Tibial nerve (tissue), 4 donors: ENCODE data around the gene CMIP. TPM values are rescaled to one million over a fixed set of nuclear protein-coding genes. Genes with fewer than 3 reads are reported as not detected.
A peak's percentile ranks its signal among the peaks of the same experiment; 100 is the strongest.

Experiments used
- DNase-seq, 2 donors: peaks; one replicate each; pipeline ENCODE4 v3.0.0-alpha.2; 2019; ENCODE audit warnings: low spot score in 2 of 2
- H3K27ac ChIP-seq, 4 donors: fragments of 200-600 bp; sonication (generic) in 3 of 4; one replicate each; pipeline ENCODE4 v1.5.1; 2017 to 2019; ENCODE audit warnings: mild to moderate bottlenecking in 1 of 4
- H3K27me3 ChIP-seq, 2 donors: fragments of 200-600 bp; sonication (generic) in 1 of 2; one replicate each; pipeline versions ENCODE4 v1.5.1 to v1.6.0; 2017 to 2019
- H3K36me3 ChIP-seq, 3 donors: fragments of 200-600 bp; sonication (generic); one replicate each; pipeline ENCODE4 v1.5.1; 2018 to 2019
- H3K4me1 ChIP-seq, 4 donors: fragments of 200-600 bp; sonication (generic) in 3 of 4; one replicate each; pipeline ENCODE4 v1.5.1; 2017 to 2019
- H3K4me3 ChIP-seq, 4 donors: fragments of 200-600 bp; sonication (generic) in 3 of 4; one replicate each; pipeline ENCODE4 v1.5.1; 2017 to 2019; ENCODE audit warnings: mild to moderate bottlenecking in 1 of 4, moderate library complexity in 1 of 4
- H3K9me3 ChIP-seq, 4 donors: fragments of 200-600 bp; sonication (generic) in 3 of 4; one replicate each; pipeline ENCODE4 v1.5.1; 2017 to 2019
- EP300 ChIP-seq, 2 donors: sonication (generic); formaldehyde crosslinking; IDR thresholded peaks; one replicate each; pipeline ENCODE4 v1.6.1; 2017; ENCODE audit warnings: antibody characterized with exemption in 2 of 2, mild to moderate bottlenecking in 1 of 2
- POLR2A ChIP-seq, 2 donors: fragments of 450-650 bp; IDR thresholded peaks; one replicate each; pipeline ENCODE4 v1.6.1; 2017; ENCODE audit warnings: antibody characterized with exemption in 2 of 2, mild to moderate bottlenecking in 2 of 2, moderate library complexity in 2 of 2
- WGBS, 2 donors: methylation state at CpG; one replicate each; pipeline ENCODE4 v1.1.5; 2018; 5-methylcytosine and 5-hydroxymethylcytosine counted together
- total RNA-seq, 4 donors: library from RNA; depleted of rRNA; stranded (reverse); fragments of >200 nt; gene quantifications; one replicate each; pipeline ENCODE4 v1.1.0, GENCODE V29; 2016
- TF ChIP-seq, protein P1 (sequence below), 5 experiments: fragments of 200-600 bp in 3 of 5; fragments of 450-650 bp in 2 of 5; sonication (generic) in 3 of 5; IDR thresholded peaks; one replicate each; pipeline ENCODE4 v1.5.1; 2016 to 2019; ENCODE audit warnings: antibody characterized with exemption in 5 of 5, mild to moderate bottlenecking in 3 of 5, moderate library complexity in 2 of 5

The CMIP gene
- total RNA-seq, 4 donors from 2014 or later = 28.2 to 48.8 (median 31.8) TPM

DNA sequence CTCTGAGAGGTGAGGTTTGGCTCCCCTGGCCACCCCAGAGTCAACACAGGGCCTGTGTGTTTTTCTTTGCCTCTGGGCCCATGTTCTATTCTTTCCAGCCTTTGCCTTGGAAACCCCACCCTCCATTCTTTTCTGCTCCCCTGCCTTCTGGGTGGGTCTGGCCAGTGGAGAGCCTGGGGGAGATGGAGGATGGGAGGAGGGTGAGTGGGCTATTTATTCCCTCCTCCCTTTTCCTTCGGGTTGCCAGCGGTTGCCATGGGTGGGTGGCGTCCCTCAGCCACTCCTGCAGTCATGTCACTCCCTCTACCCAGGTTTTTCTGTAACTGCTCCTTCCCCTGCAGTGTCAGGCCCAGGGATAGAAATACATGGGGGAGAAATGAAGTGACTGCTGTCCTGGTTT, 15.5 kb downstream of the CMIP start:
- Histone ChIP-seq H3K4me1 (peaks cover 0 to 58% (median 25%) of the 10 kb centered on the region in 4 donors), H3K36me3 (peaks cover 0 to 9% (median 0%) of the 10 kb centered on the region in 3 donors), H3K4me3 (no peak overlapping the region), H3K27me3 (no peaks in the 10 kb centered on the region), H3K9me3 (no peaks in the 10 kb centered on the region), H3K27ac (no peak overlapping the region)
- no peak for TF ChIP-seq POLR2A (IDR thresholded peaks at IDR 0.05)
- TF ChIP-seq EP300 (IDR thresholded peaks at IDR 0.05) = no peak
- TF ChIP-seq, protein P1, sequence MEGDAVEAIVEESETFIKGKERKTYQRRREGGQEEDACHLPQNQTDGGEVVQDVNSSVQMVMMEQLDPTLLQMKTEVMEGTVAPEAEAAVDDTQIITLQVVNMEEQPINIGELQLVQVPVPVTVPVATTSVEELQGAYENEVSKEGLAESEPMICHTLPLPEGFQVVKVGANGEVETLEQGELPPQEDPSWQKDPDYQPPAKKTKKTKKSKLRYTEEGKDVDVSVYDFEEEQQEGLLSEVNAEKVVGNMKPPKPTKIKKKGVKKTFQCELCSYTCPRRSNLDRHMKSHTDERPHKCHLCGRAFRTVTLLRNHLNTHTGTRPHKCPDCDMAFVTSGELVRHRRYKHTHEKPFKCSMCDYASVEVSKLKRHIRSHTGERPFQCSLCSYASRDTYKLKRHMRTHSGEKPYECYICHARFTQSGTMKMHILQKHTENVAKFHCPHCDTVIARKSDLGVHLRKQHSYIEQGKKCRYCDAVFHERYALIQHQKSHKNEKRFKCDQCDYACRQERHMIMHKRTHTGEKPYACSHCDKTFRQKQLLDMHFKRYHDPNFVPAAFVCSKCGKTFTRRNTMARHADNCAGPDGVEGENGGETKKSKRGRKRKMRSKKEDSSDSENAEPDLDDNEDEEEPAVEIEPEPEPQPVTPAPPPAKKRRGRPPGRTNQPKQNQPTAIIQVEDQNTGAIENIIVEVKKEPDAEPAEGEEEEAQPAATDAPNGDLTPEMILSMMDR (IDR thresholded peaks at IDR 0.05) = no peak
- 42 to 57% methylated on average over 3 of the region's 3 CpGs for WGBS, 2 donors
- DNase-seq = no peak

DNA sequence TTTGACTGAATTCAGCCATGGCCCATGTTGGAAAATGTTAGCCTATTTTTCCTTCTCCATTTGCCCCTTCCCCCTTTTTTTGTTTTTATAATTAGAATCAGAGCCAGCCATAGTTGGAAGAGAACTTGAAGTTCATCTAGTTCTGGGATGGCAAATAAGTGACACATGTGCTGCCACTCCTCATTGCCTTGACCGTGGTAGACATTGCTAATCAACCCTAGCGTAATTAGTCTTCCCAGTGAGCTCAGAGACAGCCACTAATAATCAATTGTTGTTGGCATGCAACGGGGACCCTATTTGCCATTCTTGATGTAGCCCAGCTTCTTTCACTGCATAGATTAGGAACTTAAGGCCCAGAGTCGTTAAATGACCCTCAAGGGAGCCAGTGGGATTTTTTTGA, 16.6 kb downstream of the CMIP start:
- Histone ChIP-seq H3K4me1 (peaks cover 0 to 62% (median 30%) of the 10 kb centered on the region in 4 donors), H3K4me3 (no peak overlapping the region), H3K36me3 (peaks cover 0 to 9% (median 0%) of the 10 kb centered on the region in 3 donors), H3K27me3 (no peaks in the 10 kb centered on the region), H3K9me3 (no peaks in the 10 kb centered on the region), H3K27ac (no peak overlapping the region)
- TF ChIP-seq POLR2A (IDR thresholded peaks at IDR 0.05) (no peak), EP300 (IDR thresholded peaks at IDR 0.05) (no peak)
- TF ChIP-seq, protein P1 (IDR thresholded peaks at IDR 0.05) = no peak
- no peak for DNase-seq
- WGBS, 2 donors = 91 to 94% methylated on average over 4 of the region's 4 CpGs

DNA sequence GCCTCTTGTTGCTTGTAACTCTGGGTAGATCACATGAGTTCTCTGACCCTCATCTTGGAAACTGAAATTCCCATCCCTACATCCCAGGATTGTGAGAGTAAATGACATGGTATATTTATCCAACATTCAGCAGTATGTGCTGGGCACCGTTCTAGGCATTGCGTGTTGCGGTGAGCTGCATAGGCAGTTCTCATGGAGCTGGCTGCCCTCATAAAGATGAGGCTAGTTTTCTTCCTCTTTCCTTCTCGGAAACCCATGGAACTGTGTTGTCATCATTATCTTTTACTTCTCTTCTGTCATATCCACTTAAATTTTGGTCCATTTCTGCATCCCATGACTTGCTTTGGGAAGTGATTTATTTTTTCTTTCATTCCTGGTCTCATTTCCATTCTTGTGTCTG, 17.2 kb downstream of the CMIP start:
- WGBS, 2 donors = 73 to 81% methylated on average over 4 of the region's 4 CpGs
- no peak for DNase-seq
- no peak for TF ChIP-seq POLR2A (IDR thresholded peaks at IDR 0.05)
- TF ChIP-seq EP300 (IDR thresholded peaks at IDR 0.05) = peak; percentile 20 to 36
- TF ChIP-seq, protein P1 (IDR thresholded peaks at IDR 0.05) = no peak
- Histone ChIP-seq H3K36me3 (peaks cover 0 to 6% (median 0%) of the 10 kb centered on the region in 3 donors), H3K4me3 (no peak overlapping the region), H3K4me1 (peaks cover 0 to 62% (median 34%) of the 10 kb centered on the region in 4 donors), H3K27me3 (no peaks in the 10 kb centered on the region), H3K27ac (no peak overlapping the region), H3K9me3 (no peaks in the 10 kb centered on the region)

DNA sequence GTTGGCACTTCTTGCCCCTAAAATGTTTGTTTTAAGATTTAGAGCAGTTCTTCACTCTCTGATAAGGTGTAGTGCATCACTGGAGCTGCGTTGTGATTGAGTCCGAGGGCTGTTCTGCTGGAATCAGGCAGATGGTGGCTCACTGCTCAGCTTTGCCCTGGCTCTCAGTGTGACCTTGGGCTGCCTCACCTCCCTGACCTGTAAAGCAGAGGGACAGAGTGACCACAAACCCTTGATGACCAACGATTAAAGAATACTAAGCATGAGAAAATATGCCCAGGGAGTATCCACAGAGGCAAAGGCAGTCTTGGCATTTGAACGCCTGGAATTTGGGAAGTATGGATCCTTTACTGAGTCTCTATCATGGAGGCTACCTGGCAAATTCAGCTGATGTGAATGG, 18.1 kb downstream of the CMIP start:
- no peak overlapping the region for H3K27ac ChIP-seq
- H3K4me1 ChIP-seq = peaks cover 0 to 63% (median 34%) of the 10 kb centered on the region in 4 donors
- no peaks in the 10 kb centered on the region for H3K27me3 ChIP-seq
- DNase-seq = no peak
- no peaks in the 10 kb centered on the region for H3K36me3 ChIP-seq
- TF ChIP-seq POLR2A (IDR thresholded peaks at IDR 0.05) (no peak), EP300 (IDR thresholded peaks at IDR 0.05) (no peak)
- TF ChIP-seq, protein P1 (IDR thresholded peaks at IDR 0.05) = no peak
- H3K9me3 ChIP-seq = no peaks in the 10 kb centered on the region
- WGBS, 2 donors = 86 to 91% methylated on average over 4 of the region's 4 CpGs
- H3K4me3 ChIP-seq = no peak overlapping the region

DNA sequence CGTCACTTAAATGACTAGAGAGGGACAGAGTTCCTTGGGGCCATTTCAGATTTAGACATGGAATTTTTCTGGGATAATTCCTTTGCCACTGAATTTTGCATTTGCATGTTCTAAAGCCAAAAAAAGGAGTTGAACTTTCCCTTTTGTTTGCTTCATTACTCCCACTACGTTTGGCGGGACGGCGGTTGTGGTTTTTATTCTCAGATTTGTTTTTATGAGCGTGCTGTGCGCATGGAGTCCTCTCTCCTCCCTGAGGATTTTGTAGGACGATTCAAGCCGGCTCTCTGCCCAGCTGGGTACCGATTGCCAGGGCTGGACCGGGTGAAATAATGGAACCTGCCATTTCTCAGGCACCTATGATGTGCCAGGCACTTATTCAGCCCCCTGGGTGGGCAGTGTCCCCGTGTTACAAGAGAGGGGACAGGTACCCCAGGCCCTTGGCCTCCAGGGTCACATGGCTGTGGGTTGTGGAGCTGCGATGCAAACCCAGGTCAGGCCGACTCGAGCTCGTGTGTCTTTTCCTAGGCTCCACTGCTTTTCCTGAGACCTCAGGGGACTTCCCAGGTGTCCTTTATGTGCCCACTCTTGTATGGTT, 18.8 kb downstream of the CMIP start:
- H3K4me3 ChIP-seq = no peak overlapping the region
- H3K36me3 ChIP-seq = no peaks in the 10 kb centered on the region
- no peak for TF ChIP-seq POLR2A (IDR thresholded peaks at IDR 0.05)
- TF ChIP-seq EP300 (IDR thresholded peaks at IDR 0.05) = no peak
- TF ChIP-seq, protein P1 (IDR thresholded peaks at IDR 0.05) = no peak
- 58 to 59% methylated on average over 13 to 16 of the region's 16 CpGs for WGBS, 2 donors
- H3K9me3 ChIP-seq = no peaks in the 10 kb centered on the region
- no peak for DNase-seq
- H3K27me3 ChIP-seq = no peaks in the 10 kb centered on the region
- H3K4me1 ChIP-seq = peaks cover 0 to 61% (median 32%) of the 10 kb centered on the region in 4 donors
- no peak overlapping the region for H3K27ac ChIP-seq
